ENCODE measurements around the gene MBTPS2.

MBTPS2 gene

DNA sequence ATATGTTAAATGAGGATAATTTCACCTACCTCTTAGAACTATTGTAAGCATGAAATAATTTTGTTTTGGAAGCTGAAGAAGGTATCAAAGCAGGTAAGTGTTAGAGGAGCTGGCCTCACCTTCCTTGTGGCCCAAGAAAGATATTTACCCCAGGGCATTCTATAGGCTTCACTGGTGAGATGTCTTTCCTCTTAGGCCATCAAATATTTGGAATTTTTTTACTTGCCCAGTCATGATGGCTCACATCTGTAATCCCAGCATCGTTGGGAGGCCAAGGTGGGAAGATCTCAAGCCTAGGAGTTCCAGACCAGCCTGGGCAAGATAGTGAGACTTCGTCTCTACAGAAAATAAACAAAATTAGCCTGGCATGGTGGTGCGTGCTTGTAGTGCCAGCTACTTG lies 95.0 kb downstream of the MBTPS2 start:
- DNase-seq (ENCODE audit: low spot score) = peak; percentile 25

Measured in RKO (cell line).